Measurements from ENCODE around the gene VCX3A. TPM values are rescaled to one million over a fixed set of nuclear protein-coding genes. Genes with fewer than 3 reads are reported as not detected.
"Not testable (repeated sequence)": the region's sequence is repeated elsewhere in the genome, so short reads cannot be mapped to it uniquely, and the experiment has no call there.

VCX3A gene
- total RNA-seq: under 1 TPM in 1 of 2 donors, not detected in 1; 0.66 TPM
- polyA plus RNA-seq (2013, experiment 1 of 2): 0.28 TPM
- polyA plus RNA-seq (2013, experiment 2 of 2): 0.41 TPM
- long read RNA-seq, experiment 1: 0 reads
- long read RNA-seq, experiment 2: 0 reads
- long read RNA-seq, experiment 3: 0 reads
- long read RNA-seq, experiment 4: 0 reads

- not testable (repeated sequence) for H3K4me3 ChIP-seq (ENCODE audit: low read length); DNase-seq; H3K27ac ChIP-seq (ENCODE audit: low read depth, low read length); H3K9me3 ChIP-seq (ENCODE audit: control insufficient read depth, low read length); H3K9me3 Mint-ChIP-seq; H3K27me3 ChIP-seq (ENCODE audit: control insufficient read depth, insufficient read depth, low read length, poor library complexity, severe bottlenecking); H3K36me3 ChIP-seq (ENCODE audit: control insufficient read depth, insufficient read depth, low read length); H3K27ac Mint-ChIP-seq; H3K27me3 Mint-ChIP-seq (ENCODE audit: insufficient read depth); H3K9ac ChIP-seq (ENCODE audit: extremely low read depth, low read length, poor library complexity, severe bottlenecking); H3K4me1 Mint-ChIP-seq; H3K4me1 ChIP-seq (ENCODE audit: control insufficient read depth, insufficient read depth, low read length); H3K4me3 Mint-ChIP-seq; H3K36me3 Mint-ChIP-seq (ENCODE audit: low read depth)
- no CpG with 5 or more reads among the region's 1 CpG for WGBS, 2 experiments (ENCODE audit: insufficient coverage in 1 of 2, insufficient read length in 1 of 2)
Measured at GRCh38 chrX:6535018-6535417, at the start of gene VCX3A. Gene VCX3A, minus strand, starts transcription at chrX:6535118. Its CDS starts 621 bp downstream, at chrX:6534497.

GRCh38 chrX:6574762-6575161, 39.8 kb upstream of the VCX3A start:
- Histone ChIP-seq H3K27ac (ENCODE audit: low read depth, low read length) (no peak overlapping the region), H3K4me1 (ENCODE audit: control insufficient read depth, insufficient read depth, low read length) (no peaks in the 10 kb centered on the region), H3K9ac (ENCODE audit: extremely low read depth, low read length, poor library complexity, severe bottlenecking) (no peak overlapping the region), H3K27me3 (ENCODE audit: control insufficient read depth, insufficient read depth, low read length, poor library complexity, severe bottlenecking) (no peaks in the 10 kb centered on the region), H3K36me3 (ENCODE audit: control insufficient read depth, insufficient read depth, low read length) (no peaks in the 10 kb centered on the region), H3K4me3 (ENCODE audit: low read length) (no peak overlapping the region), H3K9me3 (ENCODE audit: control insufficient read depth, low read length) (no peaks in the 10 kb centered on the region)
- Mint-ChIP-seq H3K4me1 (peaks cover 2% of the 10 kb centered on the region), H3K4me3 (no peak overlapping the region), H3K27ac (no peak overlapping the region), H3K36me3 (ENCODE audit: low read depth) (no peaks in the 10 kb centered on the region), H3K27me3 (ENCODE audit: insufficient read depth) (no peaks in the 10 kb centered on the region), H3K9me3 (no peaks in the 10 kb centered on the region)
- TF ChIP-seq CTCF (conservative IDR thresholded peaks at IDR 0.05): peak; percentile 74
- WGBS, 2 experiments (ENCODE audit: insufficient coverage in 1 of 2, insufficient read length in 1 of 2): 77 to 83% methylated on average over 1 to 4 of the region's 5 CpGs
- DNase-seq: peak; percentile 67

GRCh38 chrX:6568031-6568430, 33.1 kb upstream of the VCX3A start:
- Histone ChIP-seq H3K4me1 (ENCODE audit: control insufficient read depth, insufficient read depth, low read length) (no peaks in the 10 kb centered on the region), H3K9me3 (ENCODE audit: control insufficient read depth, low read length) (no peaks in the 10 kb centered on the region), H3K27me3 (ENCODE audit: control insufficient read depth, insufficient read depth, low read length, poor library complexity, severe bottlenecking) (no peaks in the 10 kb centered on the region), H3K36me3 (ENCODE audit: control insufficient read depth, insufficient read depth, low read length) (no peaks in the 10 kb centered on the region), H3K4me3 (ENCODE audit: low read length) (no peak overlapping the region), H3K27ac (ENCODE audit: low read depth, low read length) (no peak overlapping the region), H3K9ac (ENCODE audit: extremely low read depth, low read length, poor library complexity, severe bottlenecking) (no peak overlapping the region)
- 100% methylated on average over 3 of the region's 3 CpGs for WGBS, 2 experiments (ENCODE audit: insufficient coverage in 1 of 2, insufficient read length in 1 of 2)
- DNase-seq: no peak
- TF ChIP-seq CTCF (conservative IDR thresholded peaks at IDR 0.05): no peak
- Mint-ChIP-seq H3K27ac (no peak overlapping the region), H3K36me3 (ENCODE audit: low read depth) (no peaks in the 10 kb centered on the region), H3K4me3 (no peak overlapping the region), H3K4me1 (no peaks in the 10 kb centered on the region), H3K9me3 (peaks cover 2% of the 10 kb centered on the region), H3K27me3 (ENCODE audit: insufficient read depth) (no peaks in the 10 kb centered on the region)

GRCh38 chrX:6558979-6559378, 24.1 kb upstream of the VCX3A start:
- H3K9me3 Mint-ChIP-seq: peaks cover 20% of the 10 kb centered on the region
- H3K27me3 Mint-ChIP-seq (ENCODE audit: insufficient read depth): no peaks in the 10 kb centered on the region
- H3K36me3 ChIP-seq (ENCODE audit: control insufficient read depth, insufficient read depth, low read length): no peaks in the 10 kb centered on the region
- no peak overlapping the region for H3K4me3 Mint-ChIP-seq
- no peaks in the 10 kb centered on the region for H3K4me1 Mint-ChIP-seq
- H3K27me3 ChIP-seq (ENCODE audit: control insufficient read depth, insufficient read depth, low read length, poor library complexity, severe bottlenecking): no peaks in the 10 kb centered on the region
- 96 to 100% methylated on average over 3 to 5 of the region's 5 CpGs for WGBS, 2 experiments (ENCODE audit: insufficient coverage in 1 of 2, insufficient read length in 1 of 2)
- H3K9me3 ChIP-seq (ENCODE audit: control insufficient read depth, low read length): peaks cover 7% of the 10 kb centered on the region
- TF ChIP-seq CTCF (conservative IDR thresholded peaks at IDR 0.05): no peak
- no peak overlapping the region for H3K27ac Mint-ChIP-seq
- no peak overlapping the region for H3K9ac ChIP-seq (ENCODE audit: extremely low read depth, low read length, poor library complexity, severe bottlenecking)
- DNase-seq: no peak
- H3K4me1 ChIP-seq (ENCODE audit: control insufficient read depth, insufficient read depth, low read length): no peaks in the 10 kb centered on the region
- H3K4me3 ChIP-seq (ENCODE audit: low read length): no peak overlapping the region
- no peaks in the 10 kb centered on the region for H3K36me3 Mint-ChIP-seq (ENCODE audit: low read depth)
- H3K27ac ChIP-seq (ENCODE audit: low read depth, low read length): no peak overlapping the region
